Gastrocnemius medialis (tissue), 4 donors: Measurements from ENCODE around the gene LAYN. TPM values are rescaled to one million over a fixed set of nuclear protein-coding genes. Genes with fewer than 3 reads are reported as not detected.

Source experiments
- ATAC-seq, 2 donors: fragments of 150-250 bp; one replicate each; pipeline ENCODE4 v1.9.1; 2016
- DNase-seq, 2 donors: peaks; one replicate each; pipeline ENCODE4 v3.0.0-alpha.2; 2019
- H3K27ac ChIP-seq, 4 donors: fragments of 200-600 bp; sonication (generic); 1 replicate in 1 of 4; 2 replicates in 3 of 4; pipeline ENCODE4 v1.5.1; 2016 to 2018; ENCODE audit warnings: mild to moderate bottlenecking in 2 of 4, moderate library complexity in 1 of 4
- H3K27me3 ChIP-seq, 3 donors: fragments of 200-600 bp; sonication (generic) in 2 of 3; 1 replicate in 1 of 3; 2 replicates in 2 of 3; pipeline versions ENCODE4 v1.5.1 to v1.6.0; 2016 to 2019; ENCODE audit warnings: mild to moderate bottlenecking in 1 of 3, moderate library complexity in 1 of 3
- H3K36me3 ChIP-seq, 2 donors: fragments of 200-600 bp; sonication (generic) in 1 of 2; one replicate each; pipeline ENCODE4 v1.5.1; 2017 to 2018
- H3K4me1 ChIP-seq, 2 donors: fragments of 200-600 bp; sonication (generic) in 1 of 2; one replicate each; pipeline ENCODE4 v1.5.1; 2016 to 2017; ENCODE audit warnings: mild to moderate bottlenecking in 2 of 2
- H3K4me3 ChIP-seq, 4 donors: fragments of 200-600 bp; sonication (generic) in 3 of 4; 1 replicate in 1 of 4; 2 replicates in 3 of 4; pipeline ENCODE4 v1.5.1; 2016 to 2019; ENCODE audit warnings: mild to moderate bottlenecking in 2 of 4
- H3K9me3 ChIP-seq, 3 donors: fragments of 200-600 bp; sonication (generic) in 2 of 3; 1 replicate in 1 of 3; 2 replicates in 2 of 3; pipeline ENCODE4 v1.5.1; 2016 to 2019
- CTCF ChIP-seq, 5 experiments: fragments of 450-650 bp in 3 of 5; fragments of 200-600 bp in 2 of 5; sonication (generic) in 2 of 5; IDR thresholded peaks in 4 of 5; conservative IDR thresholded peaks in 1 of 5; 1 replicate in 4 of 5; 2 replicates in 1 of 5; pipeline ENCODE4 v1.5.1; 2016 to 2019; ENCODE audit warnings: antibody characterized with exemption in 5 of 5, mild to moderate bottlenecking in 3 of 5, moderate library complexity in 3 of 5
- POLR2A ChIP-seq, 2 donors: fragments of 450-650 bp; IDR thresholded peaks; one replicate each; pipeline ENCODE4 v1.6.1; 2017; ENCODE audit warnings: antibody characterized with exemption in 2 of 2, mild to moderate bottlenecking in 2 of 2, moderate library complexity in 2 of 2
- in situ Hi-C, 4 donors: fragments of 200-750 bp; cut with MboI; loops; one replicate each; pipeline versions ENCODE4 v1.15.0 to v1.8.0; 2017; ENCODE audit warnings: low sequenced_read_pairs in 4 of 4
- intact Hi-C: fragments of 100-400 bp; cut with DNase I; formaldehyde crosslinking; loops from one replicate; pipeline ENCODE4 v1.15.1; 2023; ENCODE audit warnings: low total_unique reads
- total RNA-seq, 4 donors: library from RNA; depleted of rRNA; stranded (reverse); fragments of >200 nt; gene quantifications; one replicate each; pipeline versions ENCODE4 v1.1.0 to v1.2.3, GENCODE V29; 2016

Gene LAYN
- total RNA-seq, 4 donors from 2014 or later: 0.46 to 3.7 (median 0.72) TPM; not detected in 1

DNA sequence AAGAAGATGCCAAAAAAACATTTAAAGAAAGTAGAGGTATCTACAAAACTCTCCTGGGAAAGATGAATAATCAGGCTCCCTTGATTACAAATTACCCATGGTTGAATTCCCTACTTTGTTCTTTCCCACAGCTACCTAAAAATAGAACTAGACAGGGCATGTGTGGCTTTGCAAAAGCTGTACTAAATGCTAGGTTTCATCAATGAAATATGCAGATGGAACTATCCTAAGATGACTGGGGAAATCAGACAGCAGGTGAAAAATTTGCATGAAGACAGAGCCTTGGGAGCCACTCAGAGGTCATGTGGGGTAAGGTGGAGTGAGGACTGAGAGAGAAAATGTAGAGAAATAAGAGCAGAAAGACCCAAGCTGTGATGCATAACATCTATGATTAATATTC lies 14.7 kb downstream of the LAYN start:
- no peak overlapping the region for H3K27ac ChIP-seq
- H3K36me3 ChIP-seq: no peaks in the 10 kb centered on the region
- no peaks in the 10 kb centered on the region for H3K9me3 ChIP-seq
- no peak for DNase-seq
- ATAC-seq: no peak
- TF ChIP-seq CTCF (IDR thresholded peaks at IDR 0.05 in 4 of 5, conservative IDR thresholded peaks at IDR 0.05 in 1 of 5) (no peak), POLR2A (IDR thresholded peaks at IDR 0.05) (no peak)
- in situ Hi-C loops: no loop called here
- no peaks in the 10 kb centered on the region for H3K27me3 ChIP-seq
- intact Hi-C loops: no loop called here
- no peaks in the 10 kb centered on the region for H3K4me1 ChIP-seq
- no peak overlapping the region for H3K4me3 ChIP-seq

DNA sequence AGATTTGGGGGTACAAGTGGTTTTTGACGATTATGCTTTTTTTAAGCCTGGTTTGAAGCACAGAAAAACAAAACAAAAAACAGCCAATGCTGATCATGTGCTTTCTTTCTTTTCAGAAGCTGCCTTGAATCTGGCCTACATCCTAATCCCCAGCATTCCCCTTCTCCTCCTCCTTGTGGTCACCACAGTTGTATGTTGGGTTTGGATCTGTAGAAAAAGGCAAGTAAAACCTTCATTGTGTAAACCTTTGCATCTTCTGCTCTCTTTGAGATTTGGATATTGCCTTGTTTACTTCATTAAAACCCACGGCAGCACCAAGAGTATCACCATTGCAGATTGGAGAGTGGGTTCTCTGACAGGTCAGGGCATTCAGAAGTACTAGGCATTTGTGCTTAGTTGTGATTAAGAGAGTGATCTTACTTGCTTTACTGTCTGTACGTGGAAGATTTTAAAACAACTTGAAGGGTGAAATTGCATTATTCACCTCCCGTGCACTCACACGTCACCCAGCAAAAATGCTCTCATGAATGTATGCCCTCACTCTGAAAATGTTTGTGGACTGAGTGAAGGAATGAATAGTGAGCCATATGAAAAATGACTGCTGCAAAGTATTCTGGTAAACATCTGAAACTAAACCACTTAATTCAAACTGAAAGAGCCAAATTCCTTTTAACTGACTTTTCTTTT lies 17.0 kb downstream of the LAYN start:
- Histone ChIP-seq H3K9me3 (no peaks in the 10 kb centered on the region), H3K4me1 (peaks cover 0 to 3% of the 10 kb centered on the region in 2 donors), H3K4me3 (no peak overlapping the region), H3K36me3 (no peaks in the 10 kb centered on the region), H3K27me3 (no peaks in the 10 kb centered on the region), H3K27ac (no peak overlapping the region)
- in situ Hi-C loops (no loop called here), intact Hi-C loops (no loop called here)
- DNase-seq (no peak), ATAC-seq (no peak)
- TF ChIP-seq CTCF (IDR thresholded peaks at IDR 0.05 in 4 of 5, conservative IDR thresholded peaks at IDR 0.05 in 1 of 5) (no peak), POLR2A (IDR thresholded peaks at IDR 0.05) (no peak)

DNA sequence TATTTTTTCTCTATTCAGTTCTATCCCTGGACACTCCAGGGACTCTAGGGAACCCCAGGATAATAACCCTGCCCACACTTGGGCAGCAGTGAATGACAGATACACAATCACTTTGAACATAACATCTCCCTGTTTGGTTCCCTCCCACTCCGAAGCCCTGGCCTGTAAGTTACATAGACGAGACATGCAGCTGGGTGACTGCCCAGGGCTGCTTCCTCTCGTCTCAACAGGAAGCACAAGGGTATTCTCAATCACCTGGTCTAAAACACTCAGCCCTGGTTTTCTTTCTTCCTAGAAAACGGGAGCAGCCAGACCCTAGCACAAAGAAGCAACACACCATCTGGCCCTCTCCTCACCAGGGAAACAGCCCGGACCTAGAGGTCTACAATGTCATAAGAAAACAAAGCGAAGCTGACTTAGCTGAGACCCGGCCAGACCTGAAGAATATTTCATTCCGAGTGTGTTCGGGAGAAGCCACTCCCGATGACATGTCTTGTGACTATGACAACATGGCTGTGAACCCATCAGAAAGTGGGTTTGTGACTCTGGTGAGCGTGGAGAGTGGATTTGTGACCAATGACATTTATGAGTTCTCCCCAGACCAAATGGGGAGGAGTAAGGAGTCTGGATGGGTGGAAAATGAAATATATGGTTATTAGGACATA lies 19.4 kb downstream of the LAYN start:
- TF ChIP-seq CTCF (IDR thresholded peaks at IDR 0.05 in 4 of 5, conservative IDR thresholded peaks at IDR 0.05 in 1 of 5): no peak
- TF ChIP-seq POLR2A (IDR thresholded peaks at IDR 0.05): no peak
- Histone ChIP-seq H3K36me3 (no peaks in the 10 kb centered on the region), H3K27me3 (no peaks in the 10 kb centered on the region), H3K4me3 (no peak overlapping the region), H3K4me1 (peaks cover 0 to 3% of the 10 kb centered on the region in 2 donors), H3K27ac (no peak overlapping the region), H3K9me3 (no peaks in the 10 kb centered on the region)
- ATAC-seq (no peak), DNase-seq (no peak)
- in situ Hi-C loops (loop anchor here in 1 of 4 donors (10.0 kb wide), 2 partner anchors 215 to 285 kb away; no protein-coding TSS in a partner anchor), intact Hi-C loops (no loop called here)

DNA sequence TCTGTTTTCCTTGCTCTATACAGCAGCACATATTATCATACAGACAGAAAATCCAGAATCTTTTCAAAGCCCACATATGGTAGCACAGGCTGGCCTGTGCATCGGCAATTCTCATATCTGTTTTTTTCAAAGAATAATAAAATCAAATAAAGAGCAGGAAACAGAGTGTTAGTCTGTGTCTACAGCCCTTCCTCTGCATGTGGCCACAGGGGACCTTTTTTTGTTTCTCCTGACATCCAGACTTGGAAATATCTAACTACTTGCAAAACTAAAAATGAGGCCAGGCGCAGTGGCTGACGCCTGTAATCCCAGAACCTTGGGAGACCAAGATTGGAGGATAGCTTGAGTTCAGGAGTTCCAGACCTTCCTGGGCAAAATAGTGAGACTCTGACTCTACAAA lies 20.3 kb downstream of the LAYN start:
- H3K9me3 ChIP-seq: no peaks in the 10 kb centered on the region
- intact Hi-C loops: no loop called here
- H3K4me1 ChIP-seq: peaks cover 0 to 3% of the 10 kb centered on the region in 2 donors
- H3K27ac ChIP-seq: no peak overlapping the region
- no peak for TF ChIP-seq POLR2A (IDR thresholded peaks at IDR 0.05)
- TF ChIP-seq CTCF (IDR thresholded peaks at IDR 0.05 in 4 of 5, conservative IDR thresholded peaks at IDR 0.05 in 1 of 5): no peak
- in situ Hi-C loops: loop anchor here in 1 of 4 donors (10.0 kb wide), 2 partner anchors 214 to 284 kb away; no protein-coding TSS in a partner anchor
- H3K36me3 ChIP-seq: no peaks in the 10 kb centered on the region
- no peaks in the 10 kb centered on the region for H3K27me3 ChIP-seq
- H3K4me3 ChIP-seq: no peak overlapping the region
- ATAC-seq (no peak), DNase-seq (no peak)
